T-cell (primary cell): Measurements from ENCODE around the gene RER1. TPM values are rescaled to one million over a fixed set of nuclear protein-coding genes. Genes with fewer than 3 reads are reported as not detected.
"Not testable (repeated sequence)": the region's sequence is repeated elsewhere in the genome, so short reads cannot be mapped to it uniquely, and the experiment has no call there.

Experiments
- ATAC-seq, 4 experiments: fragments of 200-7000 bp in 3 of 4; fragments of 150-1000 bp in 1 of 4; cut with Tn5 transposase; replicated peaks in 1 of 4; 1 replicate in 3 of 4; 2 replicates in 1 of 4; pipeline ENCODE4 v1.10.0; 2021; ENCODE audit warnings: moderate library complexity in 3 of 4, mild to moderate bottlenecking in 2 of 4, moderate number of reproducible peaks in 1 of 4
- CTCF ChIA-PET, 2 donors: fragments of 300-600 bp; sonication (Branson Sonifier 250); formaldehyde crosslinking; loops; one replicate each; lab custom pipeline; 2022; ENCODE audit warnings: antibody characterized with exemption in 2 of 2; lab: Charles Lee
- POLR2A ChIA-PET, 2 donors: fragments of 300-600 bp; sonication (Branson Sonifier 250); formaldehyde crosslinking; loops; one replicate each; lab custom pipeline; 2022; ENCODE audit warnings: antibody characterized with exemption in 2 of 2; lab: Charles Lee
- DNase-seq, 35 experiments: peaks; one replicate each; pipeline versions ENCODE4 v3.0.0 to v3.0.0-alpha.2; 2013 to 2023
- H3K27ac ChIP-seq: one replicate; pipeline ENCODE4 v1.5.1; 2013; ENCODE audit warnings: low read length
- H3K27me3 ChIP-seq, 2 experiments: replicated peaks in 1 of 2; 1 replicate in 1 of 2; 2 replicates in 1 of 2; pipeline versions ENCODE4 v1.6.1 to v1.7.0; 2013; ENCODE audit warnings: low read length in 1 of 2, mixed read lengths in 1 of 2; ENCODE audit not compliant: control insufficient read depth in 2 of 2, insufficient read depth in 2 of 2; ENCODE audit errors: extremely low read depth in 1 of 2
- H3K36me3 ChIP-seq, 2 donors: 1 replicate in 1 of 2; 2 replicates in 1 of 2; pipeline versions ENCODE4 v1.6.1 to v1.7.0; 2013; ENCODE audit warnings: low read length in 1 of 2; ENCODE audit not compliant: control insufficient read depth in 2 of 2, insufficient read depth in 1 of 2; ENCODE audit errors: extremely low read depth in 1 of 2
- H3K4me1 ChIP-seq, 2 experiments: 1 replicate in 1 of 2; 2 replicates in 1 of 2; pipeline versions ENCODE4 v1.6.1 to v1.7.0; 2013; ENCODE audit warnings: low read length in 2 of 2, mixed read lengths in 1 of 2; ENCODE audit not compliant: insufficient read depth in 2 of 2, control insufficient read depth in 1 of 2; ENCODE audit errors: extremely low read depth in 1 of 2
- H3K4me3 ChIP-seq, 2 donors: 1 replicate in 1 of 2; 2 replicates in 1 of 2; pipeline versions ENCODE4 v1.5.1 to v1.7.0; 2013; ENCODE audit warnings: mild to moderate bottlenecking in 2 of 2, low read length in 1 of 2, moderate library complexity in 1 of 2; ENCODE audit not compliant: control insufficient read depth in 1 of 2; ENCODE audit errors: extremely low read depth in 1 of 2
- H3K9me3 ChIP-seq: 2 replicates; pipeline ENCODE4 v1.7.0; 2013
- H3K27ac Mint-ChIP-seq, 2 donors: one replicate each; pipeline ENCODE4 v1.8.0; 2020 to 2021; ENCODE audit warnings: mild to moderate bottlenecking in 2 of 2, mixed read lengths in 2 of 2
- H3K27me3 Mint-ChIP-seq, 2 donors: one replicate each; pipeline ENCODE4 v1.8.0; 2021 to 2022; ENCODE audit warnings: mixed read lengths in 2 of 2
- H3K36me3 Mint-ChIP-seq: one replicate; pipeline ENCODE4 v1.8.0; 2021; ENCODE audit warnings: mixed read lengths
- H3K4me1 Mint-ChIP-seq, 3 donors: one replicate each; pipeline ENCODE4 v1.8.0; 2020 to 2022; ENCODE audit warnings: mixed read lengths in 3 of 3, mild to moderate bottlenecking in 1 of 3
- H3K4me3 Mint-ChIP-seq, 3 donors: one replicate each; pipeline ENCODE4 v1.8.0; 2020 to 2022; ENCODE audit warnings: mild to moderate bottlenecking in 3 of 3, mixed read lengths in 3 of 3, moderate library complexity in 3 of 3
- H3K9me3 Mint-ChIP-seq, 3 donors: one replicate each; pipeline ENCODE4 v1.8.0; 2020 to 2022; ENCODE audit warnings: mixed read lengths in 3 of 3
- WGBS: methylation state at CpG from one replicate; pipeline ENCODE4 v1.1.5; 2013; ENCODE audit warnings: missing lambda C conversion rate; ENCODE audit not compliant: insufficient coverage; 5-methylcytosine and 5-hydroxymethylcytosine counted together
- total RNA-seq, 35 experiments: library from RNA in 6 of 35; stranded (reverse) in 6 of 35; fragments of 120-200 nt in 1 of 35; gene quantifications; one replicate each; pipeline versions ENCODE4 v1.2.1 to v1.2.4 and lab custom pipeline; 2013 to 2026

RER1 gene
- total RNA-seq, 5 donors from 2014 or later (not counting 1 experiment from before 2014, with no cell fraction given), result 84.3 to 129 (median 125) TPM

DNA sequence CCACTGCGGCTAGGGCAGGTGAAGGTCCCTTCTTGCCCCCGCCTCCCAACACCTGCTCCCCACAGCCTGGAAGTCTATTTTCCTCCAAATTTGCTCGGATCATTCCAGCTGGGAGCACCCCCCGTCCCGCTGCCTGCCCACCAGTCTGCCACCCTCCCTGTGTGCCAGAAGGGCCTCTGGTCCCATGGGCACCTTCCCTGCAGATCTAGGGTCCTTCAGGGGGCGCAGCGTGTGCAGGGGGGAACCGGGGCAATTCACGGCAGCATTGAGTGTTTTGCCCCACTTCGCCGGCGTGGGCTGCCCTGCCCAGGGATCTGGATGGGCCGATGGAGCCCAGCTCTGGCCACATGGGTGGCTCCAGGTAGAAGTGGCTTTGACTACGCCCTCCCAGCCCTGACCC lies 47.0 kb downstream of the RER1 start:
- ATAC-seq (no peak), DNase-seq (no peak)
- Mint-ChIP-seq H3K4me1 (no peaks in the 10 kb centered on the region), H3K36me3 (peaks cover 3% of the 10 kb centered on the region), H3K4me3 (no peak overlapping the region), H3K9me3 (no peaks in the 10 kb centered on the region), H3K27me3 (peaks cover 5% of the 10 kb centered on the region in 2 donors), H3K27ac (no peak overlapping the region)
- 86% methylated on average over 12 of the region's 14 CpGs for WGBS
- no peaks in the 10 kb centered on the region for H3K9me3 ChIP-seq
- ChIA-PET CTCF (no interaction called here), POLR2A (no interaction called here)
- H3K27me3 ChIP-seq, result peaks cover 0 to 31% of the 10 kb centered on the region in 2 experiments
- no peak overlapping the region for H3K4me3 ChIP-seq
- no peak overlapping the region for H3K27ac ChIP-seq
- peaks cover 0 to 6% of the 10 kb centered on the region in 2 experiments for H3K4me1 ChIP-seq
- no peaks in the 10 kb centered on the region for H3K36me3 ChIP-seq

DNA sequence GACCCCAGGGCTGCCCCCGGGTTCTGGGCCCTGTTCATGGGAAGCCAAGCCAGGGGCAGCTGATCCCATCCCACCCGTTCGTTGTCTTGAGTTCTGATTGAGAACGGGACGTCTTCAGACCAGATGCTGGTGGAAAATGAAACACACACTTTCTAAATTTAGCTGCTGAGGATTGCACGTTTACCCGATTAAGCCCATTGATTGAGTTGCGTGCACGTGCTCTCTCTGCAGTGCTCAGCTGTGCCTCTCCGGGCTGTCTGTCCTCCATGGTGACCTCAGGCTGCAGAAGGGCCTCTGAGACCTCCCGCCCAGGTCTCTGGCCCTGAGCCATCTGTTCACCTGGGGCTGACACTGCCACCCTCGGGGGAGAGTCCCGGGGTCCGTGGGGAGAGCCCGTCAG lies 47.7 kb downstream of the RER1 start:
- peaks cover 0 to 10% of the 10 kb centered on the region in 2 experiments for H3K4me1 ChIP-seq
- no peaks in the 10 kb centered on the region for H3K9me3 ChIP-seq
- H3K27ac ChIP-seq, result no peak overlapping the region
- no peaks in the 10 kb centered on the region for H3K36me3 ChIP-seq
- no peak overlapping the region for H3K4me3 Mint-ChIP-seq
- CTCF ChIA-PET, result no interaction called here
- no peaks in the 10 kb centered on the region for H3K4me1 Mint-ChIP-seq
- no peak overlapping the region for H3K27ac Mint-ChIP-seq
- no peak overlapping the region for H3K4me3 ChIP-seq
- WGBS, result 63% methylated on average over 13 of the region's 15 CpGs
- no peaks in the 10 kb centered on the region for H3K9me3 Mint-ChIP-seq
- ATAC-seq, result no peak
- peaks cover 3% of the 10 kb centered on the region for H3K36me3 Mint-ChIP-seq
- H3K27me3 Mint-ChIP-seq, result peaks cover 5% of the 10 kb centered on the region in 2 donors
- H3K27me3 ChIP-seq, result peaks cover 0 to 31% of the 10 kb centered on the region in 2 experiments
- no peak for DNase-seq
- POLR2A ChIA-PET, result no interaction called here

DNA sequence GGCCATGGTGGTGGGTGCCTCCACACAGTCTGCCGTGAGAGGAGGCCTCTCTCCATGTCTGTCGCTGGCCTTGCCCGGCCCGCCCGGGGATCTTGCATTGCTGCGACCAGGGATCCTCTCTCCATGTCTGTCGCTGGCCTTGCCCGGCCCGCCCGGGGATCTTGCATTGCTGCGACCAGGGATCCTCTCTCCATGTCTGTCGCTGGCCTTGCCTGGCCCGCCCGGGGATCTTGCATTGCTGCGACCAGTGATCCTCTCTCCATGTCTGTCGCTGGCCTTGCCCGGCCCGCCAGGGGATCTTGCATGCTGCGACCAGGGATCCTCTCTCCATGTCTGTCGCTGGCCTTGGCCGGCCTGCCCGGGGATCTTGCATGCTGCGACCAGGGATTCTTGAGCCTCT lies 48.7 kb downstream of the RER1 start:
- WGBS, result 95% methylated on average over 22 of the region's 23 CpGs
- Histone ChIP-seq H3K4me1 (peaks cover 0 to 10% of the 10 kb centered on the region in 2 experiments), H3K27me3 (peaks cover 0 to 38% of the 10 kb centered on the region in 2 experiments)
- peaks cover 5 to 13% of the 10 kb centered on the region in 2 donors for H3K27me3 Mint-ChIP-seq
- H3K36me3 ChIP-seq, H3K4me3 Mint-ChIP-seq, H3K4me3 ChIP-seq, H3K36me3 Mint-ChIP-seq, H3K27ac ChIP-seq, CTCF ChIA-PET, H3K27ac Mint-ChIP-seq, H3K9me3 ChIP-seq, H3K9me3 Mint-ChIP-seq, POLR2A ChIA-PET, H3K4me1 Mint-ChIP-seq, ATAC-seq: not testable (repeated sequence)
- peak in 3 of 35 experiments; percentile 11 to 18 (median 13) for DNase-seq

DNA sequence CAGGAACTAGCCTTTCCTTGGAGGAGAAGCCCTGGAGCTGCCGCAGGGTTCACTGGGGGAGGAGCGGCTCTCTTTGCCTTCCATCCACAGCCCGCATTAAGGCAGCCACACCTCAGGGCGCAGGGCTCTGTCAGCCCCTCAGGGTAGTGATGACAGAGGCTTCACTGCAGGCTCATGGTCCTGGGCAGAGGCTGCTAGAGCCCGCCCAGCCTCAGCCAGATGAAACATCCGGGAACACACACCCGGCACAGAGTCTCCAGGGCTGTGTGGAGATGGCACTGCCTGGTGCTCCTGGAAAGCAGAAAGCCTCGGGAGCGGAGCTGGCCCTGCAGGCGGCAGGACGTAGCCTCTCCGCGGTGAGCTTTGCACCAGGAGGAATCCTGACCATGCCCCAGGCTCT lies 50.1 kb downstream of the RER1 start:
- no peak overlapping the region for H3K27ac ChIP-seq
- peaks cover 0 to 10% of the 10 kb centered on the region in 2 experiments for H3K4me1 ChIP-seq
- H3K4me3 ChIP-seq, result no peak overlapping the region
- peaks cover 0 to 38% of the 10 kb centered on the region in 2 experiments for H3K27me3 ChIP-seq
- no peak overlapping the region for H3K27ac Mint-ChIP-seq
- peaks cover 5 to 13% of the 10 kb centered on the region in 2 donors for H3K27me3 Mint-ChIP-seq
- no peaks in the 10 kb centered on the region for H3K4me1 Mint-ChIP-seq
- no peaks in the 10 kb centered on the region for H3K9me3 ChIP-seq
- no peaks in the 10 kb centered on the region for H3K9me3 Mint-ChIP-seq
- H3K4me3 Mint-ChIP-seq, result no peak overlapping the region
- WGBS, result 67% methylated on average over 7 of the region's 13 CpGs
- H3K36me3 ChIP-seq, result no peaks in the 10 kb centered on the region
- ChIA-PET CTCF (no interaction called here), POLR2A (no interaction called here)
- DNase-seq (no peak), ATAC-seq (no peak)
- peaks cover 3% of the 10 kb centered on the region for H3K36me3 Mint-ChIP-seq

DNA sequence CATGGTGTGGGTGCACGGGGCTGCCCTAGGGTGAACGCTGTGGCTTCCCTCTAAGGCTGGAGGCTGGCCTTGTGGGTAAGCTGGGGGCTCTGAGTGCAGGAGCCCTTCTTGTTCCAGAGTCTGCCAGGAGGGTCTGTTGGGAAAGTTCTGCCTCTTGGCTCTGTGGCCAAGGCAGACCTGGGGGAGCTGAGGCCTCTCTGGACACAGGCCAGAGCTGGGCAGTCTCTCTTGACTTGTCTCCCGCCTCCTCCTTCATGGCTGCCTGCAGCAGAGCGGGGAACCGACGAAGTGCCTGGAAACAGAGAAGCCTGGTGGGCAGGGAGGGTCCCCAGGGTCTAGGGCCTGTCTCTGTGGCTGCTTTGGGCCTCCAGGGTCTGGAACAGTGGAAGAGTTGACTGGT lies 51.0 kb downstream of the RER1 start:
- Mint-ChIP-seq H3K4me1 (no peaks in the 10 kb centered on the region), H3K27ac (no peak overlapping the region), H3K9me3 (no peaks in the 10 kb centered on the region), H3K4me3 (peak overlapping the region in 1 of 3 donors; percentile 52), H3K27me3 (peaks cover 5 to 13% of the 10 kb centered on the region in 2 donors), H3K36me3 (peaks cover under 1% of the 10 kb centered on the region)
- Histone ChIP-seq H3K27ac (no peak overlapping the region), H3K27me3 (peaks cover 0 to 38% of the 10 kb centered on the region in 2 experiments), H3K4me3 (no peak overlapping the region), H3K4me1 (peaks cover 0 to 10% of the 10 kb centered on the region in 2 experiments), H3K36me3 (no peaks in the 10 kb centered on the region), H3K9me3 (no peaks in the 10 kb centered on the region)
- DNase-seq (no peak), ATAC-seq (no peak)
- POLR2A ChIA-PET, result no interaction called here
- 89% methylated on average over 3 of the region's 6 CpGs for WGBS
- CTCF ChIA-PET, result no interaction called here

DNA sequence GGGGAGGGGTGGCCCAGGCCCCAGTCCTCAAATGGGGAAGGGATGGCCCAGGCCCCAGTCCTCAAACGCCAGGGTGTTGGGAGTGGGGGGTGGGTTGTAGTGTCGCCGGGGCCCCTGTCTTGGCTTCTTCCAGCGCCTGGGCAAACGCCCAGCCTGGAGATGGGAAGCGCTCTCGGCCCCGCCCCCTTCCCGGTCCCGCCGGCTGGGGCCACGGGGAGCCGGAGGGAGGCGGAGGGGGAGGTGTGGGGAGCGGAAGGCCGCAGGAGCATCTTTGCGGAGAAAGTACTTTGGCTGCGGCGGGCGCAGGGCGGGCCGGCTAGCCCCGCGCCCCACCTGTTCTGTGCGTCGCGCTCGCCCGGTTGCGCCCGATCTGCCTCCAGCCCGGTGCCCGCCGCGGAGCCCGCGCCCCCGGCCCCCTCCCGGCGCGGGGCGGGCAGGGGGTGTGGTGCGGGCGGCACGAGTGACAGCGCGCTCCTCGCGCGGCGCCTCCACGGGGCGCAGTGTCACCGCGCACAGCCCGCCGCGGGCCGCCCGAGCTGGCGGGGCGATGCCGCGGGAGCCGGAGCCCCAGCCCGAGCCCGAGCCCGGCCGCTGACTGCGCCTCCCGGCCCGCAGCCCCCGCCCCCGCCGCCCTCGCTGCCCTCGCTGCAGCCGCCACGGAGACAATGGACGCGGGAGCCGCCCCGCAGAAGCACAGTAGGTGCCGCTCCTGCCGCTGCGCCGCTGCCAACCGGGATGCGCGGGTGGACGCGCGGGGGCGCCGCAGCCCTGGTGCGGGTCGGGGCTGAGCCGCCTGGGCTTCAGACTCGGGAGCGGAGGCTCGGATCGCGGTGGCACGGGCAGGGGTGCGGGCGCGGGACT lies 51.9 kb downstream of the RER1 start:
- ChIA-PET CTCF (interaction anchor here in 1 of 2 donors (0.6 kb wide), 1 partner anchor 172 kb away, joined by 3 read pairs; no protein-coding TSS in a partner anchor), POLR2A (no interaction called here)
- Histone ChIP-seq H3K27ac (no peak overlapping the region), H3K4me1 (peaks cover 0 to 10% of the 10 kb centered on the region in 2 experiments), H3K9me3 (no peaks in the 10 kb centered on the region), H3K4me3 (no peak overlapping the region), H3K27me3 (peaks cover 0 to 38% of the 10 kb centered on the region in 2 experiments), H3K36me3 (no peaks in the 10 kb centered on the region)
- H3K27me3 Mint-ChIP-seq, result peaks cover 5 to 13% of the 10 kb centered on the region in 2 donors
- no peaks in the 10 kb centered on the region for H3K9me3 Mint-ChIP-seq
- ATAC-seq (peak; percentile 50 to 67 (median 61)), DNase-seq (peak in 14 of 35 experiments; percentile 6 to 44 (median 18))
- H3K27ac Mint-ChIP-seq, result no peak overlapping the region
- WGBS, result 3% methylated on average over 103 of the region's 107 CpGs
- peak overlapping the region in 1 of 3 donors; percentile 52 for H3K4me3 Mint-ChIP-seq
- no peaks in the 10 kb centered on the region for H3K4me1 Mint-ChIP-seq
- no peaks in the 10 kb centered on the region for H3K36me3 Mint-ChIP-seq
